GM12801 (cell line): ENCODE data around the gene MARVELD1.

Source experiments
- CTCF ChIP-seq: IDR thresholded peaks from one replicate; pipeline ENCODE4 v1.5.1; 2011; ENCODE audit warnings: control low read depth; ENCODE audit not compliant: insufficient read length; ENCODE audit errors: extremely low read depth

Gene MARVELD1

DNA sequence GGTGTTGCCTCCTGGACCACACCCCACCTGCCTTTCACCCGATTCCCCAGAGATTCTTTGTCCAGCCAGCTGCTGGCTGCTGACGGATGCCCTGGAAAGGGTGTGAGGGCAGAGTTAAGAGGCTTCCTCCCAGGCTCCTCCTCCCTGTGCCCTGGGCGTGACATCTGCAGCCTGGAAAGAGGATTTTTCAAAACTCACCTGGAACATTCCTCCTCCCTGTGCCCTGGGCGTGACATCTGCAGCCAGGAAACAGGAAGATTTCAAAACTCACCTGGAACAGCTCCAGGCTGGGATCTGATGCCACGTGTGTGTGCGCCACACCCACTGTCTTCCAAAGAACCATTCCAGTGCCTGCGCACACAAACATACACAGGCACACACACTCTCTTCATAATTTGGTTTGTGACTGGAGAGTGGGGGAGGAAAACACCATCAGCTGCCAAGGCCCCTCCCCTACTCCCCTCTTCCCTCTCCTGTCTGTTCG, 5.2 kb downstream of the MARVELD1 start:
- no peak for TF ChIP-seq CTCF

DNA sequence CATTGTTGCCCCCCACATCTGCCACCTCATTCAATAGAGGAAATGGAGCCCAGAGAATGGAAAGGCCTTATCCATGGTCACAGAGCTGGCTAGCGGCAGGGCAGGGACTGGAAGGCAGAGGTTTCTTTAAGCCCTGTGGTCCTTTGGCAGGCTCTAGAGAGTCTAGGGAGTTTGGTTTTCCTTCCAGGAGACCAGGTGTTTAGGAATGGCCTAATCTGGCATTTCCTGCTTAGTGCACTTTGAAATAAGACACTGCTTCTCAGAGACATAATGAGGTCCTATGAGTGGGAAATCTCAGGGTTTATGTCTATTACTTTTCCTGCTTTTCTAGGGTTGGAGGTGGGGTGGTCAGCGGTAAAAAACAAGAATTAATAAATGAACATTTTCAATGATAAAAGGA, 6.1 kb downstream of the MARVELD1 start:
- no peak for TF ChIP-seq CTCF

DNA sequence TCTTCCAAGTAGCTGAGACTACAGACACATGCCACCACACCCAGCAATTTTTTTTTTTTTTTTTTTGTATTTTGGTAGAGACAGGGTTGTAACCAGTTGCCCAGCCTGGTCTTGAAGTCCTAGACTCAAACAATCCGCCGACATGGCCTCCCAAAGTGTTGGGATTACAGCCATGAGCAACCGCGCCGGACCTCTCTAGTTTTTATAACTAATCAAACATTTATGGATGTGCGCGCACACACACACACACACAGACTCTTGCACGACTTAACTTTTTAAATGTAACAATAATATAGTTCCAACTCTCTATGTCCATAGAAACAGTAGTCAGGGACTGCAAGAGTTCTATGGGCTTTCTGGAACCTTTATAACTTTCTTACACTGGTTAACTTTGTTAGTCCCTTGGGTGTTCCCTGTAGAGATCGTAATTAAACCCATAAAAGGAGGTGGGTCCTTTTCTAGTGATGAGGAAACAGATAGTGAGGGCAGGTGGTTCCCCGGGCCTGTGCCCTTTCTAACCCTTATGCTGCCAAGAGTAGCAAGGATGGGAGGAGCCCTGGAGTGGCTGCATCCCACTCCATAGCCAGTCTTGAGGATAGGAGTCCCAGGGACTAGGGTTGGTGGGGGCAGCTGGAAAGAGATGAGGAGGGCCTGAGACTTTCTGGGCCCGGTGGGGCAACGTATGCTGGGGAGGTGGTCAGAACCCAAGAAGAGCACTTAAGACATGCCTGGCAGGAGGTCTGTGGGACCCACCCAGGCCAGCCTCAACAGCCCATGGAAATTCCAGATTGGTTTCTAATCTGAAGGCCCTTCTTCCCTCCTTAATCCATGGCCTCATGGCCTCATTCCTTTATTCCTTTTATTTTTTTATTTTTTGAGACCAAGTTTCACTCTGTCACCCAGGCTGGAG, 8.6 kb downstream of the MARVELD1 start:
- TF ChIP-seq CTCF, result no peak

GRCh38 chr10:97723001-97723400, 9.5 kb downstream of the MARVELD1 start:
- TF ChIP-seq CTCF, result no peak

DNA sequence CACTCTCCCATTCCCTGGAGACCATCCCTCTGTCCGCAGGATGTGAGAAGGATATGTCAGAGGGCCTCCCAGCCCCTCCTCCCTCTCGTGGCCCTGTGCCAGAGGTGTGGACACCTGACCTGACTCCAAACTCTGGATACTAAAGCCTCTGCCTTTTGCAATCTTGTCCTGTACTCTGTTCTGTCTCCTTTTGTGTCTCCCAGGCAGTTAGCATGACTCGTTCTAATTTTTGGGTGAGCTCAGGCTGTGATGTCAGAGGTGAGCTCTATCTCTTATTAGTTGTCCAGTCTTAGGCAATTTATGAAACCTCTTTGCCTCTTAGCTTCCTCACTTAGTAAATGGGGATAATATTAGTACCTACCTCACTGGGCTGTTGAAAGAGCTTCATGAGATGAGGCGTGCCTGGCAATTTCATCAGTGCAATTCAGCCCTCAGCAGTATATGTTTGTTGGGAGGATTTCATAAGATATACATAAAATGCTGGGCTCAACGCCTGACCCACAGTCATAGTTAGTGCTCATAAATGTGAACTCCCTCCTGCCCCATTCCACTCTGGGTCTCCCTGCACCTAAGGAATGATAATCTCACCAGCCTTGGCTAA, 10.9 kb downstream of the MARVELD1 start:
- TF ChIP-seq CTCF, result no peak

- TF ChIP-seq CTCF, result no peak
Observed at GRCh38 chr10:97726636-97727178, 13.2 kb downstream of the MARVELD1 start.

GRCh38 chr10:97729014-97729413, 15.5 kb downstream of the MARVELD1 start:
- TF ChIP-seq CTCF, result no peak
